ENCODE results near the gene FAM131C. TPM values are rescaled to one million over a fixed set of nuclear protein-coding genes. Genes with fewer than 3 reads are reported as not detected.

Gene FAM131C
- total and polyA plus RNA-seq, 2 experiments from 2014 or later: 0.71 to 1.3 TPM

DNA sequence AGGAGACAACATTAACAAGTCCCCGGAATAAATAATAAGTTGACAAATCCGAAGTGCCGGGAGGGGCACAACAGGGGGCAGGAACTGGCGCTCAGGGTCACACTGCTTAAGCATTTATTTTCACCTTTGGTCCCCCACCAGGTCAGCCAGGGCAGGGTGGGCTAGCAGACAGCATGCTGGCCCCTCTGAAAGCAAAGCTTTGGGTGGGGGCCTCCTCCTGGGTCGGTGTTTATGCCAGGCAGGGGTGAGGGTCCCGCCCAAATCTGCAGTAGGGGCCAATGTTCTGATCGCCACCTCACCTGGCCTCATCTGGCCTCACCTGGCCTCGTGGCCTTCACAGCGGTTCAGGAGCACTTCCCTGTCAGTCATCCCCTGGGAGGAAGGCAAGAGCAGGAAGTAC, 8.2 kb upstream of the FAM131C start:
- no peak for ATAC-seq
- H3K4me1 Mint-ChIP-seq: peaks cover 4% of the 10 kb centered on the region; the same call in 2 of the 3 replicates

DNA sequence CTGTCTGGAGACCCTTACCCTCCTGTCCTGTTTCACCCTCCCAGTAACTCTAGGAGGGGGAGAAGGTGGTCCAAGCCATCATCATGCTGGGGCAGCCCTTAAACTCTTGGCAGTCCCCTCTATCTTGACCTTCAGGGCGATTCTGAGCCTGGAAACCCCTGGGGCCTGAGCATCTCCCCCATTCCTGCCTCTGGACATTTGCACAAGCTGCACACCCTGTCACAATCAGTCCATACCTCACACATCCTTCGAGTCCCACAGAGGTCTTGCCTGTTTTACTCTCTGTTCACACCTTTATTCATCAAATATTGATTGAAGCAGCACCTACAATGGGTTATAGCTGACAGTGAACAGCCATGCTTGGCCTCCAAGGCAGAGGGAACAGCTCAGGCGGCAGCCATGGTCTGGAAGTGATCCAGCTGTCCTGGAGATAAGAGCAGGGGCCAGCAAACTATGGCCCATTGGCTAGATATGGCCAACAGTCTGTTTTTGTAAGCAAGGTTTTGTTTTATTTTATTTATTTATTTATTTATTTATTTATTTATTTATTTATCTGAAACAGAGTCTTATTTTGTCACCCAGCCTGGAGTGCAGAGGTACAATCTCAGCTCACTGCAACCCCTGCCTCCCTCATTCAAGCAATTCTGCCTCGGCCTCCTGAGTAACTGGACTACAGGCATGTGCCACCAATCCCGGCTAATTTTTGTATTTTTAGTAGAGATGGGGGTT, 7.1 kb upstream of the FAM131C start:
- ATAC-seq: no peak
- no peak overlapping the region for H2AFZ ChIP-seq
- no peak for TF ChIP-seq CREB1 (CRISPR knock-in tag; IDR thresholded peaks at IDR 0.05; ENCODE audit: low read depth)
- no peak for TF ChIP-seq EZH2phosphoT487 (IDR thresholded peaks at IDR 0.05; ENCODE audit: unreplicated experiment)
- no peak for TF ChIP-seq ZNF331 (CRISPR knock-in tag; IDR thresholded peaks at IDR 0.05; ENCODE audit: low read depth)
- TF ChIP-seq NANOG (IDR thresholded peaks at IDR 0.05; ENCODE audit: borderline replicate concordance): no peak
- no peak for TF ChIP-seq STAT1 (IDR thresholded peaks at IDR 0.05; ENCODE audit: unreplicated experiment)
- TF ChIP-seq, protein P1, sequence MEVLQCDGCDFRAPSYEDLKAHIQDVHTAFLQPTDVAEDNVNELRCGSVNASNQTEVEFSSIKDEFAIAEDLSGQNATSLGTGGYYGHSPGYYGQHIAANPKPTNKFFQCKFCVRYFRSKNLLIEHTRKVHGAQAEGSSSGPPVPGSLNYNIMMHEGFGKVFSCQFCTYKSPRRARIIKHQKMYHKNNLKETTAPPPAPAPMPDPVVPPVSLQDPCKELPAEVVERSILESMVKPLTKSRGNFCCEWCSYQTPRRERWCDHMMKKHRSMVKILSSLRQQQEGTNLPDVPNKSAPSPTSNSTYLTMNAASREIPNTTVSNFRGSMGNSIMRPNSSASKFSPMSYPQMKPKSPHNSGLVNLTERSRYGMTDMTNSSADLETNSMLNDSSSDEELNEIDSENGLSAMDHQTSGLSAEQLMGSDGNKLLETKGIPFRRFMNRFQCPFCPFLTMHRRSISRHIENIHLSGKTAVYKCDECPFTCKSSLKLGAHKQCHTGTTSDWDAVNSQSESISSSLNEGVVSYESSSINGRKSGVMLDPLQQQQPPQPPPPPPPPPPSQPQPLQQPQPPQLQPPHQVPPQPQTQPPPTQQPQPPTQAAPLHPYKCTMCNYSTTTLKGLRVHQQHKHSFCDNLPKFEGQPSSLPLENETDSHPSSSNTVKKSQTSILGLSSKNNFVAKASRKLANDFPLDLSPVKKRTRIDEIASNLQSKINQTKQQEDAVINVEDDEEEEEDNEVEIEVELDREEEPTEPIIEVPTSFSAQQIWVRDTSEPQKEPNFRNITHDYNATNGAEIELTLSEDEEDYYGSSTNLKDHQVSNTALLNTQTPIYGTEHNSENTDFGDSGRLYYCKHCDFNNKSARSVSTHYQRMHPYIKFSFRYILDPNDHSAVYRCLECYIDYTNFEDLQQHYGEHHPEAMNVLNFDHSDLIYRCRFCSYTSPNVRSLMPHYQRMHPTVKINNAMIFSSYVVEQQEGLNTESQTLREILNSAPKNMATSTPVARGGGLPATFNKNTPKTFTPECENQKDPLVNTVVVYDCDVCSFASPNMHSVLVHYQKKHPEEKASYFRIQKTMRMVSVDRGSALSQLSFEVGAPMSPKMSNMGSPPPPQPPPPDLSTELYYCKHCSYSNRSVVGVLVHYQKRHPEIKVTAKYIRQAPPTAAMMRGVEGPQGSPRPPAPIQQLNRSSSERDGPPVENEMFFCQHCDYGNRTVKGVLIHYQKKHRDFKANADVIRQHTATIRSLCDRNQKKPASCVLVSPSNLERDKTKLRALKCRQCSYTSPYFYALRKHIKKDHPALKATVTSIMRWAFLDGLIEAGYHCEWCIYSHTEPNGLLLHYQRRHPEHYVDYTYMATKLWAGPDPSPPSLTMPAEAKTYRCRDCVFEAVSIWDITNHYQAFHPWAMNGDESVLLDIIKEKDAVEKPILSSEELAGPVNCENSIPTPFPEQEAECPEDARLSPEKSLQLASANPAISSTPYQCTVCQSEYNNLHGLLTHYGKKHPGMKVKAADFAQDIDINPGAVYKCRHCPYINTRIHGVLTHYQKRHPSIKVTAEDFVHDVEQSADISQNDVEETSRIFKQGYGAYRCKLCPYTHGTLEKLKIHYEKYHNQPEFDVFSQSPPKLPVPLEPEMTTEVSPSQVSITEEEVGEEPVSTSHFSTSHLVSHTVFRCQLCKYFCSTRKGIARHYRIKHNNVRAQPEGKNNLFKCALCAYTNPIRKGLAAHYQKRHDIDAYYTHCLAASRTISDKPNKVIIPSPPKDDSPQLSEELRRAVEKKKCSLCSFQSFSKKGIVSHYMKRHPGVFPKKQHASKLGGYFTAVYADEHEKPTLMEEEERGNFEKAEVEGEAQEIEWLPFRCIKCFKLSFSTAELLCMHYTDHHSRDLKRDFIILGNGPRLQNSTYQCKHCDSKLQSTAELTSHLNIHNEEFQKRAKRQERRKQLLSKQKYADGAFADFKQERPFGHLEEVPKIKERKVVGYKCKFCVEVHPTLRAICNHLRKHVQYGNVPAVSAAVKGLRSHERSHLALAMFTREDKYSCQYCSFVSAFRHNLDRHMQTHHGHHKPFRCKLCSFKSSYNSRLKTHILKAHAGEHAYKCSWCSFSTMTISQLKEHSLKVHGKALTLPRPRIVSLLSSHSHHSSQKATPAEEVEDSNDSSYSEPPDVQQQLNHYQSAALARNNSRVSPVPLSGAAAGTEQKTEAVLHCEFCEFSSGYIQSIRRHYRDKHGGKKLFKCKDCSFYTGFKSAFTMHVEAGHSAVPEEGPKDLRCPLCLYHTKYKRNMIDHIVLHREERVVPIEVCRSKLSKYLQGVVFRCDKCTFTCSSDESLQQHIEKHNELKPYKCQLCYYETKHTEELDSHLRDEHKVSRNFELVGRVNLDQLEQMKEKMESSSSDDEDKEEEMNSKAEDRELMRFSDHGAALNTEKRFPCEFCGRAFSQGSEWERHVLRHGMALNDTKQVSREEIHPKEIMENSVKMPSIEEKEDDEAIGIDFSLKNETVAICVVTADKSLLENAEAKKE (CRISPR knock-in tag; IDR thresholded peaks at IDR 0.05): no peak
- TF ChIP-seq, protein P2, sequence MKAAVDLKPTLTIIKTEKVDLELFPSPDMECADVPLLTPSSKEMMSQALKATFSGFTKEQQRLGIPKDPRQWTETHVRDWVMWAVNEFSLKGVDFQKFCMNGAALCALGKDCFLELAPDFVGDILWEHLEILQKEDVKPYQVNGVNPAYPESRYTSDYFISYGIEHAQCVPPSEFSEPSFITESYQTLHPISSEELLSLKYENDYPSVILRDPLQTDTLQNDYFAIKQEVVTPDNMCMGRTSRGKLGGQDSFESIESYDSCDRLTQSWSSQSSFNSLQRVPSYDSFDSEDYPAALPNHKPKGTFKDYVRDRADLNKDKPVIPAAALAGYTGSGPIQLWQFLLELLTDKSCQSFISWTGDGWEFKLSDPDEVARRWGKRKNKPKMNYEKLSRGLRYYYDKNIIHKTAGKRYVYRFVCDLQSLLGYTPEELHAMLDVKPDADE (IDR thresholded peaks at IDR 0.05): no peak
- no peak for TF ChIP-seq POLR2AphosphoS5 (IDR thresholded peaks at IDR 0.05; ENCODE audit: low read depth)
- no peak for TF ChIP-seq ZNF114 (CRISPR knock-in tag; IDR thresholded peaks at IDR 0.05)
- no peak for TF ChIP-seq EZH2 (IDR thresholded peaks at IDR 0.05; ENCODE audit: low read depth, unreplicated experiment)

More for the DNA sequence above, 8.2 kb upstream of the FAM131C start:
- Histone ChIP-seq H3K79me2 (replicated peaks; ENCODE audit: insufficient read depth) (no peaks in the 10 kb centered on the region), H2AFZ (peak overlapping the region; percentile 89), H3K27me3 (ENCODE audit: insufficient read depth) (no peaks in the 10 kb centered on the region), H3F3A (replicated peaks; ENCODE audit: low read depth) (no peaks in the 10 kb centered on the region), H3K27ac (ENCODE audit: low read depth) (no peak overlapping the region), H3K4me3 (no peak overlapping the region), H3K36me3 (ENCODE audit: insufficient read depth) (no peaks in the 10 kb centered on the region), H3K9me2 (ENCODE audit: insufficient read depth) (no peaks in the 10 kb centered on the region), H4K20me1 (replicated peaks; ENCODE audit: insufficient read depth) (no peaks in the 10 kb centered on the region), H3K4me2 (no peak overlapping the region), H3K4me1 (ENCODE audit: insufficient read depth) (no peaks in the 10 kb centered on the region)
- H3K27me3 Mint-ChIP-seq (ENCODE audit: insufficient read depth, low read depth, poor library complexity): peaks cover 10% of the 10 kb centered on the region
- no peaks in the 10 kb centered on the region for H3K36me3 Mint-ChIP-seq (ENCODE audit: low read depth)
- H3K27ac Mint-ChIP-seq: no peak overlapping the region
- DNase-seq (ENCODE audit: low spot score): no peak
- TF ChIP-seq, protein P2 (IDR thresholded peaks at IDR 0.05): no peak
- TF ChIP-seq STAT1 (IDR thresholded peaks at IDR 0.05; ENCODE audit: unreplicated experiment) (no peak), ZNF114 (CRISPR knock-in tag; IDR thresholded peaks at IDR 0.05) (no peak), CREB1 (CRISPR knock-in tag; IDR thresholded peaks at IDR 0.05; ENCODE audit: low read depth) (no peak), JUNB (IDR thresholded peaks at IDR 0.05; ENCODE audit: unreplicated experiment) (no peak)
- H3K9me3 Mint-ChIP-seq: no peaks in the 10 kb centered on the region
- H3K4me3 Mint-ChIP-seq: no peak overlapping the region

More for the DNA sequence above, 7.1 kb upstream of the FAM131C start:
- Mint-ChIP-seq H3K36me3 (ENCODE audit: low read depth) (no peaks in the 10 kb centered on the region), H3K4me3 (no peak overlapping the region), H3K9me3 (no peaks in the 10 kb centered on the region), H3K4me1 (peaks cover 4% of the 10 kb centered on the region; the same call in 2 of the 3 replicates), H3K27ac (no peak overlapping the region), H3K27me3 (ENCODE audit: insufficient read depth, low read depth, poor library complexity) (peaks cover 15% of the 10 kb centered on the region)
- Histone ChIP-seq H3K27ac (ENCODE audit: low read depth) (no peak overlapping the region), H3K27me3 (ENCODE audit: insufficient read depth) (peaks cover 8% of the 10 kb centered on the region; the same call in 1 of the 2 replicates), H3K36me3 (ENCODE audit: insufficient read depth) (no peaks in the 10 kb centered on the region), H3F3A (replicated peaks; ENCODE audit: low read depth) (no peaks in the 10 kb centered on the region), H3K4me1 (ENCODE audit: insufficient read depth) (no peaks in the 10 kb centered on the region), H3K79me2 (replicated peaks; ENCODE audit: insufficient read depth) (no peaks in the 10 kb centered on the region), H3K4me3 (no peak overlapping the region), H3K4me2 (no peak overlapping the region), H4K20me1 (replicated peaks; ENCODE audit: insufficient read depth) (no peaks in the 10 kb centered on the region), H3K9me2 (ENCODE audit: insufficient read depth) (no peaks in the 10 kb centered on the region)
- no peak for DNase-seq (ENCODE audit: low spot score)

Measured in GM23338 (cell line).